OCI-LY7 (cell line): ENCODE results near the gene GBGT1. TPM values are rescaled to one million over a fixed set of nuclear protein-coding genes. Genes with fewer than 3 reads are reported as not detected.

Experiments
- BruUV-seq: library from RNA; stranded (reverse); fragments of 400-500 nt; replicated peaks from 2 replicates; lab custom pipeline; 2021; lab: Mats Ljungman, UMichigan
- CTCF ChIA-PET: fragments of 300-600 bp; sonication (Branson Sonifier 250); formaldehyde crosslinking; loops from one replicate; lab custom pipeline; 2022; ENCODE audit warnings: antibody characterized with exemption; ENCODE audit not compliant: unreplicated experiment; lab: Charles Lee
- POLR2A ChIA-PET: fragments of 300-600 bp; sonication (Branson Sonifier 250); formaldehyde crosslinking; loops from one replicate; lab custom pipeline; 2022; ENCODE audit warnings: antibody characterized with exemption; lab: Charles Lee
- DNase-seq: peaks from one replicate; pipeline ENCODE4 v3.0.0-alpha.2; 2015; ENCODE audit warnings: low spot score
- H2AFZ ChIP-seq: fragments of 200-600 bp; sonication (generic), shearing (Covaris generic); 2 replicates; pipeline ENCODE4 v1.6.1; 2014; ENCODE audit warnings: mild to moderate bottlenecking, antibody characterized with exemption, low read length, moderate library complexity
- H3K27ac ChIP-seq: fragments of 200-600 bp; sonication (generic); 2 replicates; pipeline ENCODE4 v1.5.1; 2014; ENCODE audit warnings: mixed run types, low read depth, mild to moderate bottlenecking, moderate library complexity, low read length, inconsistent platforms; ENCODE audit not compliant: poor library complexity, severe bottlenecking
- H3K36me3 ChIP-seq: fragments of 200-600 bp; sonication (generic); 2 replicates; pipeline ENCODE4 v1.6.1; 2014; ENCODE audit warnings: mild to moderate bottlenecking, antibody characterized with exemption, low read length, moderate library complexity, mixed read lengths; ENCODE audit not compliant: insufficient read depth
- H3K4me1 ChIP-seq: fragments of 200-600 bp; sonication (generic); 2 replicates; pipeline ENCODE4 v1.5.1; 2014; ENCODE audit warnings: mild to moderate bottlenecking, low read length; ENCODE audit not compliant: insufficient read depth, poor library complexity, severe bottlenecking
- H3K4me2 ChIP-seq: fragments of 200-600 bp; sonication (generic); 2 replicates; pipeline ENCODE4 v1.6.1; 2014; ENCODE audit warnings: mild to moderate bottlenecking, low read length
- H3K4me3 ChIP-seq: fragments of 200-600 bp; sonication (generic); 2 replicates; pipeline ENCODE4 v1.5.1; 2014; ENCODE audit warnings: mild to moderate bottlenecking, low read depth, low read length; ENCODE audit not compliant: poor library complexity, severe bottlenecking
- H3K79me2 ChIP-seq: fragments of 200-600 bp; sonication (generic); 2 replicates; pipeline ENCODE4 v1.6.1; 2016; ENCODE audit warnings: low read depth, mild to moderate bottlenecking, low read length, moderate library complexity, mixed read lengths; ENCODE audit not compliant: insufficient read depth
- H3K9me2 ChIP-seq: fragments of 200-600 bp; sonication (generic); 2 replicates; pipeline ENCODE4 v1.6.1; 2016; ENCODE audit warnings: mild to moderate bottlenecking, low read length, mixed read lengths; ENCODE audit not compliant: insufficient read depth
- H3K9me3 ChIP-seq: fragments of 200-600 bp; sonication (generic); 2 replicates; pipeline ENCODE4 v1.6.1; 2014; ENCODE audit warnings: mild to moderate bottlenecking, mixed run types, low read length, mixed read lengths
- H4K20me1 ChIP-seq: fragments of 200-600 bp; sonication (generic); 2 replicates; pipeline ENCODE4 v1.6.1; 2014; ENCODE audit warnings: mild to moderate bottlenecking, antibody characterized with exemption, low read length, moderate library complexity, mixed read lengths; ENCODE audit not compliant: insufficient read depth
- EZH2phosphoT487 ChIP-seq: fragments of 200-600 bp; sonication (generic); IDR thresholded peaks from 2 replicates; pipeline ENCODE4 v1.6.1; 2018; ENCODE audit warnings: low read depth, borderline replicate concordance, mild to moderate bottlenecking, mixed run types, antibody characterized with exemption, low read length, moderate library complexity, mixed read lengths
- intact Hi-C: fragments of 100-400 bp; cut with micrococcal nuclease; formaldehyde crosslinking; loops from one replicate; pipeline ENCODE4 v1.10.0; 2022; ENCODE audit not compliant: unreplicated experiment
- total RNA-seq, 2 experiments: library from RNA; depleted of rRNA in 1 of 2; stranded (reverse); fragments of >200 nt in 1 of 2; shearing (Covaris generic) in 1 of 2; gene quantifications; 2 replicates each; pipeline ENCODE4 v1.2.3, GENCODE V29; 2014 to 2022
- TF ChIP-seq, protein P1 (sequence below): fragments of 200-600 bp; sonication (generic); conservative IDR thresholded peaks from 2 replicates; pipeline ENCODE4 v1.5.1; 2014; ENCODE audit warnings: mild to moderate bottlenecking, antibody characterized with exemption, low read length, moderate library complexity, mixed read lengths

The GBGT1 gene
- total RNA-seq, 2 experiments from 2014 or later = 2.1 to 5.9 TPM

DNA sequence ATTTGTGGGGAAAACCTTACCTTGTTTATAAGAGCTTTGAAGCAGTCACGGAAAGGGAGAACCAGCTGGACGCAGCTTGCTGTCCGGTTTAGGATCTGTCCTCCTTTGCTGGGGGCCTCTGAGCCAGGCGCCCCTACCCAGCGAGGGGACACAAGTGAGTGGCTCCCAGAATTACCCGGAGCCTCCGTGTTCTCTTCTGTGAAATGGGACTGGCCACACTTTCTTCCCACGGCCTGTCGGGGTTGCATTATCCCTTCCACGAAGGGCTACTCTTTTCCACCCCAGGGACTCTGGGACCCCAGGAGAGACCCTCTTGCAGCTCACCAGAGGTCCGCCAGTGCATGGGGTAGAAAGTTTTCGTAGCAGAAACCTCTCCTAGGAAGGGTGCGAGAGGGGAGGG, 477 bp upstream of the GBGT1 start:
- Histone ChIP-seq H3K4me3 (peak overlapping the region; percentile 61), H3K9me2 (no peaks in the 10 kb centered on the region), H3K4me2 (peak overlapping the region; percentile 70), H2AFZ (peak overlapping the region; percentile 36), H3K79me2 (no peaks in the 10 kb centered on the region), H3K9me3 (no peaks in the 10 kb centered on the region), H3K4me1 (peaks cover 10% of the 10 kb centered on the region), H3K27ac (no peak overlapping the region), H3K36me3 (no peaks in the 10 kb centered on the region), H4K20me1 (no peaks in the 10 kb centered on the region)
- intact Hi-C loops = no loop called here
- CTCF ChIA-PET = no interaction called here
- BruUV-seq = no TSS peak
- TF ChIP-seq, protein P1, sequence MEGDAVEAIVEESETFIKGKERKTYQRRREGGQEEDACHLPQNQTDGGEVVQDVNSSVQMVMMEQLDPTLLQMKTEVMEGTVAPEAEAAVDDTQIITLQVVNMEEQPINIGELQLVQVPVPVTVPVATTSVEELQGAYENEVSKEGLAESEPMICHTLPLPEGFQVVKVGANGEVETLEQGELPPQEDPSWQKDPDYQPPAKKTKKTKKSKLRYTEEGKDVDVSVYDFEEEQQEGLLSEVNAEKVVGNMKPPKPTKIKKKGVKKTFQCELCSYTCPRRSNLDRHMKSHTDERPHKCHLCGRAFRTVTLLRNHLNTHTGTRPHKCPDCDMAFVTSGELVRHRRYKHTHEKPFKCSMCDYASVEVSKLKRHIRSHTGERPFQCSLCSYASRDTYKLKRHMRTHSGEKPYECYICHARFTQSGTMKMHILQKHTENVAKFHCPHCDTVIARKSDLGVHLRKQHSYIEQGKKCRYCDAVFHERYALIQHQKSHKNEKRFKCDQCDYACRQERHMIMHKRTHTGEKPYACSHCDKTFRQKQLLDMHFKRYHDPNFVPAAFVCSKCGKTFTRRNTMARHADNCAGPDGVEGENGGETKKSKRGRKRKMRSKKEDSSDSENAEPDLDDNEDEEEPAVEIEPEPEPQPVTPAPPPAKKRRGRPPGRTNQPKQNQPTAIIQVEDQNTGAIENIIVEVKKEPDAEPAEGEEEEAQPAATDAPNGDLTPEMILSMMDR = no peak
- no peak for TF ChIP-seq EZH2phosphoT487
- DNase-seq = no peak
- POLR2A ChIA-PET = no interaction called here

DNA sequence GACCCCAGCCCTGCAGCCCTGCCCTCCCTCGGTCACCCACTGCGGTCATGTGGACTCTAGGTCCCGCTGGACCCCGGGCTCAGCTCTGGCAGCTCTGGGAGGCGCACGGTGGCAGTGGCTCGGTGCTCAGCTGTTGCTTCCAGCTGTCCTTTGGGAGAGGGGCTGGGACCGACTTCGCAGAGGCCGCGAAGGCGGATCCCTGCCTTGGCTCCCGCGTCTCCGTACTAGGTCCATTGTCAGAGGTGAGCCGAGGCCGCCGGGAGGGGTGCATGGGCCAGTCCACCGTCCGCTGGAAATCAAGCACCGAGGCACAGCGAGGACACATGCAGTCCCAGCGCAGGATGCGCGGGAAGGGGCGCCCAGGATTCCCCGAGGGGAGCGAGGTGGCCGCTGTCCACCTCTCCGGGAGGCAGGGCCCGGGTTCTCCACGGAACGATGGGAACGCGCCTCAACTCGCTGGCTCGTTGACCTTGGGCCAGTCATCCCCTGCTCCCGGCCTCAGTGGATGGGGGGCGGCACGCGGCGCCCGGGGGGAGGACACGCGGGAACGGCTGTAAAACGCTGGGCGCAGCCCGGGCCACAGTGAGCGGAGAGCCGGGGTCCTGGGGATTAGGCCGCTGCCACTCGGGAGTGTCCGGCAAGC, 732 bp downstream of the GBGT1 start:
- CTCF ChIA-PET = no interaction called here
- H3K9me3 ChIP-seq = no peaks in the 10 kb centered on the region
- no peak overlapping the region for H3K27ac ChIP-seq
- peak overlapping the region; percentile 70 for H3K4me2 ChIP-seq
- no peaks in the 10 kb centered on the region for H3K36me3 ChIP-seq
- peaks cover 10% of the 10 kb centered on the region for H3K4me1 ChIP-seq
- BruUV-seq = no TSS peak
- peak overlapping the region; percentile 61 for H3K4me3 ChIP-seq
- TF ChIP-seq EZH2phosphoT487 = no peak
- TF ChIP-seq, protein P1 = no peak
- POLR2A ChIA-PET = no interaction called here
- no peaks in the 10 kb centered on the region for H3K79me2 ChIP-seq
- no peak for DNase-seq
- H4K20me1 ChIP-seq = no peaks in the 10 kb centered on the region
- intact Hi-C loops = no loop called here
- no peaks in the 10 kb centered on the region for H3K9me2 ChIP-seq
- no peak overlapping the region for H2AFZ ChIP-seq

DNA sequence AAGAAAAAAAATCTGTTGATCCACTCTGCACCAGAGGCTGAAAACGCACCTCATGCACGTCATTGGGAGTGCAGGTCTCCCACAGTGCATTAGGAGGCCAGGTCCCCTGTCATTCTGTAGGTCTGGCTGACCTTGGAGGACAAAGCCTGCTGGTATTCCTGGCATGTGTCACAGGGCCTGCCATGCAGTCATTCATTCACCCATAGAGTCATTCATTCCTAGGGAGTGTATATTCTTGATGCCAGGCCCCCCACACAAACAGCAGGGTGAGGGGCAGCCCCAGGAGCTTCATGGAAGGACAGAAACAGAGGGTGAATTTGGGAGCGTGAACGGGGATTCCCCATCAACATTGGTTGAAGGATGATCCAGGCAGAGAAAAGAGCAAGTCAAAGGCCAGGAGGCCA, 2.2 kb downstream of the GBGT1 start:
- H3K36me3 ChIP-seq = no peaks in the 10 kb centered on the region
- no peak overlapping the region for H3K4me2 ChIP-seq
- intact Hi-C loops = no loop called here
- CTCF ChIA-PET = no interaction called here
- peaks cover 10% of the 10 kb centered on the region for H3K4me1 ChIP-seq
- POLR2A ChIA-PET = no interaction called here
- DNase-seq = no peak
- no peaks in the 10 kb centered on the region for H3K79me2 ChIP-seq
- no peaks in the 10 kb centered on the region for H4K20me1 ChIP-seq
- no peaks in the 10 kb centered on the region for H3K9me3 ChIP-seq
- no peak overlapping the region for H2AFZ ChIP-seq
- no peaks in the 10 kb centered on the region for H3K9me2 ChIP-seq
- H3K4me3 ChIP-seq = no peak overlapping the region
- TF ChIP-seq, protein P1 = no peak
- no peak for TF ChIP-seq EZH2phosphoT487
- no peak overlapping the region for H3K27ac ChIP-seq
- BruUV-seq = no TSS peak
